Caki2 (cell line): ENCODE results near the gene MID2. TPM values are rescaled to one million over a fixed set of nuclear protein-coding genes. Genes with fewer than 3 reads are reported as not detected.
"Not testable (repeated sequence)": the region's sequence is repeated elsewhere in the genome, so short reads cannot be mapped to it uniquely, and the experiment has no call there.

Source experiments
- DNase-seq: peaks from one replicate; pipeline ENCODE4 v3.0.0-alpha.2; 2015; ENCODE audit warnings: low read depth
- in situ Hi-C: cut with HindIII; loops from 2 replicates; pipeline ENCODE4 v1.10.0; 2016; ENCODE audit warnings: low sequenced_read_pairs, low pct_unique_long_range_greater_than_20kb, mixed read lengths
- total RNA-seq: library from RNA; depleted of rRNA; stranded (reverse); fragments of >200 nt; shearing (Covaris generic); gene quantifications from 2 replicates; pipeline ENCODE4 v1.2.3, GENCODE V29; 2014; ENCODE audit warnings: low replicate concordance; rRNA removed

Gene MID2
- total RNA-seq, 1 experiment from 2014 or later, result 15.6 TPM

DNA sequence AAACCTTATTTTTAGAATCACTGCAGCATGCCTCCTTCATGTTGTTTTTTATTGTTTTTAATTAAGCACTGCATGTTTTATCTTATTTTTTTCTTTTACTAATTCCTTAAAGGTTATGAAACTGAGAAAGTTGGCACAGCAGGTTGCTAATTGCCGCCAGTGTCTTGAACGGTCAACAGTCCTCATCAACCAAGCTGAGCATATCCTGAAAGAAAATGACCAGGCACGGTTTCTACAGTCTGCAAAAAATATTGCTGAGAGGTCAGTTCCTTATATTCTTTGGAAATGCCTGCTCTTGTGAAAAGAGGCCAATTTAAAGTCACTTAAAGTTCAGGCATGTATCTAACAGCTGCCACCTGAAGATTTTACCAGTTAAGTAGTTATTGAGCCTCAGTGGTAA is 79.7 kb downstream of the MID2 start:
- DNase-seq, result no peak
- in situ Hi-C loops, result no loop called here

DNA sequence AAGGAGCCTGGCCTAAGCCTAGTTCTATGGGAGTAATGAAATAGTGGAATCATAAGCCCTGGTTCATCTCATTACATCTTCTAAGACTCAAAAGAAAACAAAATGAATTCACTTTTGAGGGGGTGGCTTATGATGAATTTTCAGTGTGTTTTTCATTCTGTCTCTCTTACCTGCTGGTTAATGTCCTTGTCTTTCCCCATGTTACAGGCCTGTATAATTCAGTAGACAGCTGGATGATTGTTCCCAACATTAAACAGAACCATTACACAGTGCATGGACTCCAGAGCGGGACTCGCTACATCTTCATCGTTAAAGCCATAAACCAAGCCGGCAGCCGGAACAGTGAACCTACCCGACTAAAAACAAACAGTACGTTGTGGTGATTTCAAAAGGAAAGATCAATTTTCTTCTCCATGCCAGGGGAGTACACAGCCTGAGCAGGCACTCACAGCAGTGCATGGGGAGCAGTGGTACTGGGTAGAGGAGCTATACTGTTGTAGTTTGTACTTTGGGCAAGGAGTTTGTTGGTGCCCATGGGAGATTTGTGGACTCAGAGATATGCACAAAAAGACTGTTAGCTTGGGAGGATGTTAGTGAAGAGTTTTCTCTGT is 98.6 kb downstream of the MID2 start:
- no peak for DNase-seq
- in situ Hi-C loops, result no loop called here

DNA sequence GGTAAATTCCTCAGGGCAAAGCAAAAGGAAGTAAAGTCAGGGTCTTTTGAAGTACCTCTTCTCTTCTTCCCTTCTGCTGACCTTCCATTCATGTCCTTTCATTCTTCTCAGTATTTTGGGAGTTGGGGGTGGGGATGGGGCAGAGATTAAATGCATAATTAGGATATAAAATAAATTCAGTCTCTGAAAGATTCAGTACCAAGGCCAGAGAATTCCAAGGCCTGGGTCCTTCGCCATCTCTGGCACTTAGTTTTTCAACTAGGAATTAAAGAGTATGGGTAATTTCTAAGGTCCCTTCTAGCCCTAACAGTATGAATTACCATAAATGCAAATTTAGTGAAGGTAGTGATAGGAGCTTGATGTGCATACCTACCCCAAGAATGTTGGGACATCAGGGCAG is 108.6 kb downstream of the MID2 start:
- DNase-seq, result no peak
- in situ Hi-C loops, result no loop called here

DNA sequence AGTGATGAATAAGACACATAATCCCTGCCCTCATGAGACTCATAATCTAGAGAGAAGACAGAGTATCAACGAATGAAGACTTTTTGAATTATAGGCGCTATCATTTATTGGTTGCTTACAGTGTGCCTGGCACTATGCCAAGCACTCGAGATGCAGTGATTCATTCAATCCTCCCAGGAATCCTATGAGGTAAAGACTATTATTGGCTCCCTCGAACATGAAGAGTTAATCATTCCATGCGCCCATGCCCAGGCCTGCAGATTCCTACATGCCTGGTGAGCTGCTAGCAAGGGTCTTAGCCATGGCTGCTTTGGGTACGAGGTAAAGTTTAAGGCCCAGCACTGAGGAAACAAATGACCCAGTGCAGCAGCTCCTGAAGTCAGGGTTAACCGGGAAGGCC is 109.5 kb downstream of the MID2 start:
- in situ Hi-C loops, result no loop called here
- DNase-seq, result peak; percentile 66

DNA sequence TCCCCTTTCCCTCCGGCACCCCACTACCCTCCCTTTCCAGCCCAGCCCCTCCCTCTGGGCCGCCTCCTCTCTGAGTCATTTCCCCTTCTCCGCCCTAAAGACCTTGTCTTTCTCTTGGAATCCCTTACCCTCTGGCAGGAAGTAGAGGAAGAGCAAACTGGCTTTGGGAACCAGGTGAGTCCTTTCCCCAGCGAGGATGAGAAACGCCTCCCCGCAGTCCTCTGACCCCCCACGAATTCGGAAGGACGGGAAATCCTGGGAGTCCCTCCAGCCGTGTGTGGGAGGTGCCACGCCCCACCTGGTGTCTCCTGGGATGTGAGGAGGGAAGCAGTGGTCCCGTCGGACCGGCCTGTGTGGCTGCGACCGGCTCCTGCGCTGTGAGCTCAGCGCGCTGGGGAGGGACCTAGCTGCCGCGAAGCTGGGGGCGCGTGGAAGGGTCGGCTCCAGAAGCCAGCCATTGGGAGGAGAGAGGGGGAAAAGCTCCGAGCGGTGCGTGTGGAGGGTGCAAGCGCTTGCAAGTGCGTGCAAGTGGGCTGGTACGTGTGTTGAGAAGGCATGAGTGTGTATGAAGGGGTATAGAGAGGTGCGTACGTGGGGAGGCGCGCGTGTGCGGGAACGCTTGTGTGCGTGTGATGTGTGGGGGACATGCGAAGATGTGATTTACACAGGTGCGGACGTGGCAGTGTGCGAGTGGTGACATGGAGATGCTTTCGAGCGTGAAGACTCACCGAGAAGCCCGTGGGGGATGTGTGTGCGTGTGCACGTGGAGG is 110.2 kb downstream of the MID2 start:
- peak; percentile 63 for DNase-seq
- in situ Hi-C loops, result no loop called here

DNA sequence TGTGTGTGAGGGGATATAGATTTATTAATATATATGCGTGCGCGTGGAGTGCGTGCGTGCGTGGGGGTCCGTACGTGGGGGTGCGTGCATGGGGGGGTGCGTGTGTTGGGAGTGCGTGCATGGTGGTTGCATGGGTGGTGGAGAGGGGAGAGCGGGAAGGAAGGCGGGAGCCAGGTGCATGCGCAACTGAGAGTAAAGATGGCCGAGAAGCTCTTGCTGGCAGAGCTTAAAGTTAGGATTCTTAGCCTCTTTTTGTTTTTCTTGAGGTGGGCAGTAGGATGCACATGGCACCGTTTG is 110.7 kb downstream of the MID2 start:
- in situ Hi-C loops, result no loop called here
- peak; percentile 16 for DNase-seq

DNA sequence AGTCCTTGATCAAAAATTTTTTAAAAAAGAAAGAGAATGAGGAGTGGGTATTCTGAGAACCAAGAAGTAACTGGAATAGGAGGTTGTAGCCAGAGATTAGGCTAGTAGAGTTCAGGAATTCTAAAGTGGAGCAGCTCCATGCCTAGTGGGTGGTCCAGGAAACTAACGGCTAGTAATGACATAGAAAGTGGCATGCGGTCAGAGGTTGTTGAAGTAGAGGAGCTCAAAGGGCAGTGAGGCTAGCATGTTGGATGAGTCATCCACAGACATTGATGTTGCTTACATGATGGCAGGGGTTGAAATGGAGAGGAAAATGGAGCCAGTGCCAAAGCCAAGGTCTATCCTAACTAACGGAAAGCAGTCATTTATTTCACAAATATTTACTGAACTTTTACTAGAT is 114.4 kb downstream of the MID2 start:
- in situ Hi-C loops, result no loop called here
- DNase-seq, result no peak

DNA sequence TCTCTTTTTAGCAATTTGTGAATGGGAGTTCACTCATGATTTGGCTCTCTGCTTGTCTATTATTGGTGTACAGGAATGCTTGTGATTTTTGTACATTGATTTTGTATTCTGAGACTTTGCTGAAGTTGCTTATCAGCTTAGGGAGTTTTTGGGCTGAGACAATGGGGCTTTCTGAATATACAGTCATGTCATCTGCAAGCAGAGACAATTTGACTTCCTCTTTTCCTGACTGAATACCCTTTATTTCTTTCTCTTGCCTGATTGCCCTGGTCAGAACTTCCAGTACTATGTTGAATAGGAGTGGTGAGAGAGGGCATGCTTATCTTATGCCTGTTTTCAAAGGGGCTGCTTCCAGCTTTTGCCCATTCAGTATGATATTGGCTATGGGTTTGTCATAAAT is 129.7 kb downstream of the MID2 start:
- DNase-seq, in situ Hi-C loops: not testable (repeated sequence)

DNA sequence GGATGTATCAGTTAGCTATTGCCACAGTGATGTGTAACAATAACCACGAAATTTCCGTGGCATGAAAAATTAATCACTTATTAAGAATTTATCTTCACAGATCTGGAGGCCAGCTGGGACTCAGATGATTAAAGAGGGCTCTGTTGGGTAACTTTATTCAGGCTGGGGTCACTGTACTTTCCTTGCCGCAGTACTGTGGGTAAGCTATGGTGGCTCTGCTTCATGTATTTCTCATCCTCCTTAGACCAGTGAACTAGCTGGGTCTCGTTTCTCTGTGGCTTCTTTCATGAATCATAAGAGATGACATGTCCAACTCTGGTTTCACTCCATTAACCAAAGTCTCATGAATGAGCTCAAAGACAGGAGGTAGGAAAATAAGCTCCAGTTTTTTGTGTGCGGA is 143.0 kb downstream of the MID2 start:
- DNase-seq, result peak; percentile 5
- in situ Hi-C loops, result no loop called here

DNA sequence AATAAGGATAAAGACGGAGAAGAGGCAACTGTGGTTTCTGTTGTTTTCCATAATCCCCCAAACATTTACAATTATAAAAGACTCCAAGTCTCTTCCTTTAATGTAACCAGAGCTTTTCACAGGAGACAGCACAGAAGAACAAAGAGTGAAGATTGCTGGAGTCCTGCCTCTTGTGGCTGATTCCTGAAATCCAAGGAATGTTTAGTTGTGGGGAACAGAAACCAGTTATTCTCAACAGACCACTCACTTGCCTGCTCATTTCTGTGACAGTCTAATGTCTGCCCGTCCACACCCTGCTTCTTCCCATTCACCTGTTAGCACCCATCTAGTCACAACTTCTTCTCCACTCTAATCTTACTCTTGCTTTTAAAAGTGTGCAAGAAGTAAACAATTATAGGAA is 144.4 kb downstream of the MID2 start:
- in situ Hi-C loops, result no loop called here

DNA sequence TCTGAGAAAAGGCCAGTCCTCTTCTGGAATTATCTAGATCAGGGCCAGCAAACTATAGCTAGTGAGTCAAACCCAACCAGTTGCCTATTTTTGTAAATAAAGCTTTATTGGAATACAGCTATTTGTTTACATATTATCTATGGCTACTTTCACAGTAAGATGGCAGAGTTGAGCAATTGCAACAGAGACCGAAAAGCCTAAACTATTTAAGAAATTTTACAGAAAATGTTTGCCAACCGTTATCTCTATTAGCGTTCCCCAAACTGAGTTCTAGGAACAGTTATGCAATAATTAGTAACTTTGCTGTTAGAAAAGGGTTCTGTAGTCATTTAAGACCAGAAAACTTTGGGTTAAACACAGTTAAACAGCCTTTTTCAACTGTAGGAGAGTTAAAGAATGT is 146.0 kb downstream of the MID2 start:
- in situ Hi-C loops, result no loop called here
- no peak for DNase-seq

More for the DNA sequence above, 144.4 kb downstream of the MID2 start:
- no peak for DNase-seq

Other genes with a start within 250 kb of the MID2 start
- gene PRPS1, start 197.4 kb upstream of the MID2 start, total RNA-seq, result 63.9 and 89.5 TPM in 2 replicates
- gene TSC22D3, start 50.1 kb upstream of the MID2 start, total RNA-seq, result 37.9 and 57.9 TPM in 2 replicates
- not detected in 2 replicates for gene NCBP2L, start 48.1 kb upstream of the MID2 start, total RNA-seq
- gene TEX13B, start 156.5 kb downstream of the MID2 start, total RNA-seq, result not detected in 2 replicates
- gene VSIG1, start 219.2 kb downstream of the MID2 start, total RNA-seq, result 0.91 and 1.1 TPM in 2 replicates